GM18511 (cell line): ENCODE data around the gene ESD.
"Not testable (repeated sequence)": the region's sequence is repeated elsewhere in the genome, so short reads cannot be mapped to it uniquely, and the experiment has no call there.

Experiments used
- ATAC-seq: cut with Tn5 transposase; IDR thresholded peaks from one replicate; pipeline ENCODE4 v1.9.1; 2021; ENCODE audit warnings: mild to moderate bottlenecking, moderate library complexity; ENCODE audit not compliant: unreplicated experiment

ESD gene, protein sequence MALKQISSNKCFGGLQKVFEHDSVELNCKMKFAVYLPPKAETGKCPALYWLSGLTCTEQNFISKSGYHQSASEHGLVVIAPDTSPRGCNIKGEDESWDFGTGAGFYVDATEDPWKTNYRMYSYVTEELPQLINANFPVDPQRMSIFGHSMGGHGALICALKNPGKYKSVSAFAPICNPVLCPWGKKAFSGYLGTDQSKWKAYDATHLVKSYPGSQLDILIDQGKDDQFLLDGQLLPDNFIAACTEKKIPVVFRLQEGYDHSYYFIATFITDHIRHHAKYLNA

DNA sequence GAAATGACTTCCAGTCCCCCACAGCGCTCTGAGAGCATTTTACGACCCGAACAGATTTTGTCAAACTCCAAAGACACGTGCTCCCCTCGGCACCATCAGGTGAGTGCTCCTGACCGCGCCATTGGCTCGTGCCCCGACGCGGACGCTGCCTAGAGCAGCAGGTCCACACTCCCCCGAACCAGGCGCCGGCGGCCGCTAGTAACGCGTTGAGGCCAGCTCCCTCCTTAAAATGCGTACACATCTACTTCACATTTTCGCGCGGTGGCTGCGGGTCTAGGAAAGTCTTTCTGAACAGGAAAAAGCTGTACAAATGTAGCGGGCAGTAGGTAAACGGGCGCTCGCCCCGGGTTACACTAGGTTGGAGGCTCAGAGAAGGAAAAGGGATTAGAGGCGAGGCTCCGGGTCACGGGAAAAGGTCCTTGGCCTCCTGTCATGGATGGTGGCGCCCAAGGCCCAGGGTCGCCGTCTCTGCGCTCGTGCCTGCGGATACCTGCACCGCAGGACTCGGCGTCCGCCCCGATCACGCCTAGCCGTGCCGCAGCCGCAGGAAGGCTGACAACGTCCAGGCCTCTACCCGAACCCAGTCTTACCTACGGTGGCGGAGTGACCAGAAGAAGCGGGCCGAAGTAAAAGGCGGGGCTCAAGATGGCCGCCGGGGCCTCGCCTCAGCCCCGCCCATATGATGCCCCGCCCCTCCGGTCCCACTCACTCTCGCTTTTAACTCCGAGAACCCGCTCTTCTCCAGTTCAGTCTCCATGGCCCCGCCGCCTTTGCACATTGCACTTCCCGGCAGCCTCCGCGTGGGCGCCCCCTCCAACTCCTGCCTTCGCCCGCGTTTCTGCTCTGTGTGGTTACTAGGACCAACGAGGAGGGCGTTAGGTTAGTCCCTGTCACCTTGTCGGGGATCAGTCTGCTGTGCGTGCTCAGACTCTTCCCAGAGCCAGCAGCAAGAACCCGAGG is at the start of gene ESD:
Gene ESD (minus strand): TSS at position 647 of the 960 bp plus-strand sequence. CDS start 5,748 bp downstream, outside the sequence.
- ATAC-seq: peak; percentile 91

DNA sequence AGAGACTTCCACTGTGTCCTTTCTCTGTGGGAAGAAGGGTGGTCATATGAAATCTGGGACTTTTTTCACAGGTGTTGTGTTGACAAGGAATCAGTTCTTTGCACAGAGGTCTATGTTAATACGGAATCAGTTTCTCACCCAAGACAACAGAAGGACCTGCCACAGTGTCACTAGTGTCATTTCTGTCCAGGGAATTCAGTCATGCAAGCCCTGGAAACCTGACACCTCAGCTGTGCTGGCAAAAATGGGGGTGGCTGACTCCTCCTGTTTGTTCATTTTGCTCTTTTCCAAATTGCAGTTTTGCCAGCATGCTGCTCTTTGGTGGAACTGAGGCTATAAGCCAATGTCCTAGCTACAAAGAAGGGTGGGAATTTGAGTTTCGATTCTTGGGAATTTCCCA is 49.8 kb upstream of the ESD start:
- ATAC-seq: no peak

DNA sequence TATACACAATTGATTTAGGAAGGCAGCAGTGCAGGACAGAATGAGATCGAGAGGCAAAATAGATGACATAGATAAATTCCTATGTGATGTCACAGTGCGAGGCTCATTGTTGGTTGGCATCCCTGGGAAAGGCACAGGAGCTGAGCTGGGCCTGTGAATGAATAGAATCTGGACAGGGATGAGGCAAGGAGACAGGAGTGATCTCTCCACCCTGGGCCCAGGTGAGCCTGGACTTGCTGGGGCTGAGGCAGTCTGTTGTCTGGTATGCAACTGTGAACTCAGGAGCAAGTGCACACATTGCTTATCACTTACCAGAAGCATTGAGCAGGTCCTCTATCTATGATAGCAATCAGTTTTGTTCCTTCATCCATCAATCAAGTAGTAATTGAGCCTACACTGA is 48.2 kb upstream of the ESD start:
- no peak for ATAC-seq

DNA sequence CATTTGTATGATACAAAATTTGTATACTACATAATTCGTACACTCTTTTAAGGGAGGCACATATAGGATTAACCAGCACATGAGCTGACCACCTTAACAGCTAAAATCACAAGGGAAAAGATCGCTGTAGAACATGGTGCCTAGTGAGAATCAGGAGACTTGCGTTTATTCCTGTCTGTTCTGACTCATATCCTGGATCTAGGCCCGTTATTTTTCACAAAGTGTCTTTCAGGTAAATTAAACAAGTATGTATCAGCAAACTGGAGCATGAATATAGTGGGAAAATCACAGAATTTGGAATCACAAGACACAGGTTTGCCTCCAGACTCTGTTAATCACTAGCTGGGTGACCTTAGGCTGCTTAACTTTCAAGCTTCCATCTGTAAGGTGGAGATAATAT is 47.5 kb upstream of the ESD start:
- ATAC-seq: no peak

DNA sequence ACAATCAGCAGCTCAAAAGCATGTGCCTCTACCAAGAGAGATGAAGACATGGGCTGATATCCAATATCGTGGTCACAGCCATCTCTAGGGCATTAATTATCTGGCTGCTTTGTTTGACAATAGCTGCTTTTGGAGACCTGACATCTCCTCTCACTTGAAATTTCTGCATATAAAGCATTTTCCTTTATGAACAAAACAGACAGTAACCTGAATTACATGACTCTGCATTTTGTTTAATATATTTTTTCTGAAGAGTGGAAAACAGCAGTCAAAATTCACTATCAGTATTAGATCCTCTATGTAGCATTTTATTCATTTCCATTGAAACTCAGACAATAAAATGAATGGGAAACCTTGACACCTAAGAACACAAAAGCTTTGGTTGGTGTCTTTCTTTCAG is 42.4 kb upstream of the ESD start:
- no peak for ATAC-seq

DNA sequence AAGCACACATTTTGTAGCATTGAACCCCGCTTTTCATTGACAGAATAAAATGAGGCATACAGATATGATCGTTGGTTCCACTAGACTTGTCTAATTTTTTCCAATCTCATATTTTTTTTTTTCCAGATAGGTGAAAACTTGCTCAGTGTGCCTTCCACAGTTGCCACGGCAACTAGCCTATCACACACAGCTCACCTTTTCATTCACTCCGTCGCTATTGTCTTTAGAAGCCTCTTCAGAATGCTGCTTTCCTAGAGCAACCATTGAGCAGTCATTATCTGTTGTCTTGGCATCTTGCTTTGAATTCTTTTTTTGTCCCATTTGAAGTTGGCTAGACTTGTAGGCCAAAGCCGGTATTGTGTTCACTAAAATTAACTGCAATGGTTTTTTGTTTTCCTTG is 37.7 kb upstream of the ESD start:
- ATAC-seq: no peak

DNA sequence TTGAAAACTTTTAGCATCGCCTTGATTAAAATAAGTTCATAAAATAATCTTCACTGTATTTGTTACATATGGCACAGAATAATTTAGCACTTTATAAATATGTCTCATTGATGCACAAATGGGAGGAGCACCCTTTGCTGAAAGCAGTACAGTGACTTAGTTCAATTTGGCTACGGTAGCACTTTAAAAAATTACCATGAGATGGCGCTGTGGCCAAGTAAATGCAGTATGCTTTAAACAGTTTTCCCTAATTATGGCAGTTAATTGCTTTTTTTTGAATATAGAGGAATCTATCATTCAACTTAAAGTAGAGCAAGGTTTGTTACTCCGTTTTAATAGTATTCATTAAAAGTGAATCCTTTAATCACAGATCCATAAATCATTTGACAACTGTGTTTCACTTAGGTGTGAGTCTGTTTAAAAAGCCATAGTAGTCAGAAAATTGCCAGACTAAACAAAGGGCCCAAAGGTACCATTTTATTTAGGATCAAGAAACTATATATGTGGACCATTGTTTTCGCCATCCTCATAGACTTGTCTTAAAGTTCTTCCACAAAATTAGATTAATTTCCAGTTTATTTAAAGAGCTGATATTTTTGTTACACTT is 34.7 kb upstream of the ESD start:
- no peak for ATAC-seq

DNA sequence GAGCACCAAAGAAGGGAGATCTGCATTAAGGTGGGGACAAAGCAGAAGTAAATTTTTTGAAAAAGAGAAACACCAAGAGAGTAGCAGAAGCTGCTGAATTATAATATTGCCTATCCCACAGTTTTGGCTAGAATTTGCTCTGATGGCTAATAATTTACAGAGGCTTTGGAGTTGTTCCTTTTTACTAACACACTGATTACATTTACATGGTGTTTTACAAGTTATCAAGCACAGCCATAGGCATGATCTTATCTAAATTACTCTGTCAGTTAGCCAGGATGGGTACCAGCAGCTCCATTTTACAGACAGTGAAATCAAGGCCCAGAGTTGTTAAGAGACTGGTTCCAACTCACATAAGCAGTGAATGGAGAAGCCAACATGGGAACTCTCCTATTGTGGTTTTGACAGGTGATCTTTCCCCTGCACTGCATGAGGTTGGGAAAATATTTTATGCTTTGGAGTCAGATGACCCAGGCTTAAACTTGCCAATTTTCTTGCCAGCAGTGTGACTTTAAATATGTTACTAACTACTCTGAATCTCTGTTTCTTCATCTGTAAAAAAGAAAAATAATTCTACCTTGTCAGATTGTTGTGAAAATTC is 33.5 kb upstream of the ESD start:
- no peak for ATAC-seq

DNA sequence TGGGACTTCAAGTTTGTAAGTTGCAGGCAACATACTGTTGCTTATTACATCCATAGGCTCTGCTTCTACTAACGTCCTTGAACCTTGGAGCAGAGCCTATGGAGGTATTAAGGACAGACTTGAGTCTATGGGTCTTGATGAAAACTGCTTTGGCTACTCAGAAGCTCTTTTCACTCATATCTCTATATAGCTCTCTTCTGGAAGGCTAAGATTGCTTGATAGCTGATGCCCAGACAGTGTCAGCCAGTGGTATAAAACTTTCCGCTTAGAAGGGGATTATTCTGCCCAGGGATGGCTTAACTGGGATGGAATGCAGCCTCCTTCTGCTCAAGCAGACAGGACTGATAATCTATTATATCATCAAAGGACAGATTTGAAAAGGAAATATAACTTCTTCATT is 25.6 kb upstream of the ESD start:
- no peak for ATAC-seq

DNA sequence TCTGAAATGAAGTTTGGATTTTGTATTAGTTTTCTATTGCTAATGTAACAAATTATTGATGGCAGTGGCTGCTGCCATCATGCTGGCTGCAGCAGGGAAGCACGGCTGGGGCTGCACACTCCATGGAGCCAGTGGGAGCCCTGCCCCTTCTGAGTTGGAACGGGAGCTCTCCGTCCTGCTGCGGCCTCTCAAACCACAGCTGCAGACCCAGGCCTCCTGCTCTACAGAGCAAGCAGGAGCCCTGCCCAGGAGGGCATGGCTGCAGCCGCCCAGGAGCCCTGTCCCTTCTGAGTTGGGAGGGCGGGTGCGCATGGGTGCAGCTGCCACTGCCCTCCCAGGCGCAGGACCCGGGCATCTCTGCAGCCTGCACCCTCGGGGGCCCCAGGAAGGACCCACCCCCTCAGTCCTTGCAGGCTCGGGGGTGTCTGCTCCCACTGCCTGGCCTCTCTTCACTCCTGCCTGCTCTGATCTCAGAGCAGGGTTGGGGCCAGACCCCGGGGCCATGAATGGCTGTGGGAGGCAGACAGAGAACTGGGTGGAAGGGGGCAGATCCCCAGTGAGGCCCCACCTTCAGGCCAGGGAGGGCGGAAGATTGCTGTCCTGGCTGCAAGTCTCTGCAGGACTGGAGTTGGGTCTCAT is 21.0 kb upstream of the ESD start:
- ATAC-seq: no peak

DNA sequence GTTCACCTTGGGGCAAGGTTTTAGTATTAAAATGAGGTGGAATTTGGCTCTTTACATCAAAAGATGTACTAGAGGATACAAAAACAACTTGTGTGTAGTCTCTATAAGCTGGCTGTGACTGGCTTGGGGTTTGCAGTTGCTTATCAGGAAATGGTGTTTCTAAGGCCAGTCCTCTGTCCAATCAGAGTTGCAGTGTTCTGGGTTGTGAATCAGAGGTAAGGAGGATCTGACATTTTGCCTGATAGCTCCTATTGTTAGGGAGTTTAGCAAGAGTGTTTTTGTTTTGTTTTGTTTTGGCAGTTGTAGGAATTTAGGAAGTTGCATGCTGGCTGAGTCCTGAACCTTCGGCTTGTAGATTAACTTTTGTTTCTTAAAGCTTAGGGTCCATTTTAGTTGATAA is 20.1 kb upstream of the ESD start:
- no peak for ATAC-seq

DNA sequence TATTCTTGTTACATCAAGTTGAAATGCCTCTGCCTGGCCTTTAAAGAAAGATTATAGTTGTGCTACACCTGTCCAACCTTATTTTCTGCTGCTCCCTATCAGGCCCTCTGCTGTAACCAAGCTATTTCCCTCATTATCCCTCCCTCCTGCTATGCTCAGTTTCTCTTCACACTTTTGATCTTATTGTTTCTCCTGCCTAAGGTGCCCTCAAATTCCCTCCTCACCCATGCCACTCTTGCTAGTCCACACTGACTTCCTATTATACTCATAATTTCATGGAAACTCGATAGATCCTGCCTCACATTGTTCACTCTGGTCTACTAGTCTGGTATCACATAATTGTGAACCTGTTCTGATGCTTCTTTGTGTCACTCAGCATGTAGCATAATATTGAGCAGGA is 19.4 kb upstream of the ESD start:
- ATAC-seq: no peak

DNA sequence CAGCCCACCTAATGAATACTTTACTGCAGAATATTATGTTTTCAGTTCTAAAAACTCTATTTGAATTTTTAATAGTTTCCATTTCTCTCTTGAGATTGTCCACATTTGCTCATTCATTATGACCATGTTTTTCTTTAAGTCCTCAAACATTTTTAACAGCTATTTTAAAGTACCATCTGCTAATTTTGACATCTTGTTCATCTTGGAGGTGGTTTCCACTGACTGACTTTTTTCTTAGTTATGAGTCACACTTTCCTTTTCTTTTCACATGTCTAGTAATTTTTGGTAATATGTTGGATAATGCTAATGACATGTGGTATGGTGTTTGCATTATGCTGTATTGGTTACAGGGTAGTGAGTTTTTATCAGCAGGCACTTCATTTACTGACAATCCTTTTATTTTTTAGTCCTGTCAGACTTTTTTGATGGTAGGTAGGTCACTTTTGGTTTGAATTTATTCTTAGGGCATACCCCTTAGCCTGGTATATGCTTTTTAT is 15.4 kb upstream of the ESD start:
- no peak for ATAC-seq

DNA sequence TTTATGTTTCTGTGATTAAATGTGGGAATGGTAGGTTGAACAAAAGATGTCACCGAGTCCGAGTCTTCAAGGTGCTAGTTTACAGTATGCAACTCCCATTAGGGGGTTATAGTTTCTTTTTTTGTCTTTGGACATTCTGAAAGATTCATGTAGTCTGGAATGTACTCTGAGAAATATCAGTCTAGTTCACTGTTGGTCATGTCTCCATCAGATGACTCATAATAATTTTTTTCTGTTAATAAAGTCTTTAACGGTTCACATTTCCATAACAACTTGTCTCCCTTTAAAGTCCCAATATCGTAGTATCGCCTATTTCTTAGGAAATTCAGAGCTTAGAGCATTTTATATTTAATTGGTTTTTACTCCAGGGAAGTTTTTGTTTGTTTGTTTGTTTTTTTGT is 13.5 kb upstream of the ESD start:
- ATAC-seq: no peak

DNA sequence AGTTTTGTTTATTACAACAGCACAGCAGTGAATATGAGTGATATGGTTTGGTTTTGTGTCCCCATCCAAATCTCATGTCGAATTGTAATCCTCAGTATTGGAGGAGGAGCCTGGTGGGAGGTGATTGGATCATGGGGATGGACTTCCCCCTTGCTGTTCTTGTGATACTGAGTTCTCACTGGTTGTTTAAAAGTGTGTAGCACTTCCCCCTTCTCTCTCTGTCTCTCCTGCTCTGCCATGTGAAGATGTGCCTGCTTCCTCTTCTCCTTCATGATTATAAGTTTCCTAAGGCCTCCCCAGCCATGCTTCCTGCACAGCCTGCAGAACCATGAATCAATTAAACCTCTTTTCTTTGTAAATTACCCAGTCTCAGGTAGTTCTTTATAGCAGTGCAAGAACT is 8.0 kb upstream of the ESD start:
- ATAC-seq: not testable (repeated sequence)

DNA sequence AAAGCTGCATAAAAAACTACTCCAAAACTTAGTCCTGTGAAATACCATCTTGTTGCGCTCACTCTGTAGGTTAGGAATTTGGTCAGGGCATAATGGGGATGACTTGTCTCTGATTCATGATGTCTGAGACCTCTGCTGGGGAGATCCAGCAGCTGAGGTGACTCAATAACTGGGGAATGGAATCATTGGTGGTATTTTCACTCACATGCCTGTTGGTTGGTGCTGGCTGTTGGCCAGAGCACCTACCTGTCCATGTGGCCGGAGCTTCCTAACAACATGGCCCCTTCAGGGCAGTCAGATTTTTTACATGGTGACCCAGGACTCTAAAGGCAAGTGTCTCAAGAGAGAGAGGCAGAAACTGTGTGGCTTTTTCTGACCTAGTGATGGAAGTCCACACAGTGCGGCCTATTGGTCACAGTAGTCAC is 7.4 kb upstream of the ESD start:
- ATAC-seq: no peak

DNA sequence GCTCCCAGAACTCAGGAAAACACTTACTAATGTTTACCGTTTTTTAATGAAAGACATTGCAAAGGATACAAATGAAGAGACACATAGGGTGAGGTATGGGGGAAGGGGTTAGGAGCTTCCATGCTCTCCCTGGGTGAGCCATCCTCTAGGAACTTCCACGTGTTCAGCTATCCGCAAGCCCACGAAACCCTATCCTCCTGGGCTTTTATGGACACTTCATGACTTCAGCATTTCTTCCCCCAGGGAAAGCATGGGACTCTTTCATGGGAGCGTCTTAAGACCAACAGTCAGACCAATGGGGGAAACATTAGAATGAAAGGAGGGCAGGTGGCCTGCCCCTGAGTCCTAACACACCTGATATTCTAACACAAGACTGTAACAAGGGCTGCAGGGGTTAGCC is 6.6 kb upstream of the ESD start:
- ATAC-seq: no peak

DNA sequence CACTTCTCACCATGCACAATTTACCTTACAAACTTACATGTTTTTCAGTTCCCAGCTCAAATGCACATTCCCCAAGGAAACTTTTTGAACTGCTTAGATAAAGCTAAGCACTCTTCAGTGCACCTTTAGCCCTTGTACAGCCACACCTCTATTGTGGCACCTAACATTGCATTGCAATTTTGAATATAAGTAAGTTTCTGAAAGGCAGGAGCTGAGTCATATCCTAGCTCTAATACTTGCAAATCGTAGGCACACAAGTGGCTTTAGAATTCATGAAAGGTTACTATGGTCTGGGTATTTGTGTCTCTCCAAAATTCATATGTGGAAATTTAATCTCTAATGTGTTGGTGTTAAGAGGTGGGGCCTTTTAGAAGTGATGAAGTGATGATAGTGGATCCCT is 4.9 kb upstream of the ESD start:
- ATAC-seq: no peak

DNA sequence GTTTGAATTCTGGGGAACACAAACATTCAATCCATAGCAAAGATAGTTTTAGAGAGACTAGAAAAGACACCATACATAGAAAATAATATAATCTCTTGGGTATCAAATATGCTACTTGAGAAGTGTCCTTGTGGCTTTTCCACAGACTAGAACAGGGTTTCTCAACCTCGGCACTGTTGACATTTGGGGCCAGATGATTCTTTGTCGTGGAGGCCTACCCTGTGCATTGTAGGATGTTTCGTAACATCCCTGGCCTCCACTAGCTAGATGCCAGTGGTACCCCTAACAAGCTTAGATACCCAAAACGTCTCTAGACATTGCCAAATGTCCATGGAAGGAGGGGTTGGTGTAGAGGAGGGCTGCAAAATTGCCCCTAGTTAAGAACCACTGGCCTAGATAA is 2.2 kb upstream of the ESD start:
- ATAC-seq: no peak

DNA sequence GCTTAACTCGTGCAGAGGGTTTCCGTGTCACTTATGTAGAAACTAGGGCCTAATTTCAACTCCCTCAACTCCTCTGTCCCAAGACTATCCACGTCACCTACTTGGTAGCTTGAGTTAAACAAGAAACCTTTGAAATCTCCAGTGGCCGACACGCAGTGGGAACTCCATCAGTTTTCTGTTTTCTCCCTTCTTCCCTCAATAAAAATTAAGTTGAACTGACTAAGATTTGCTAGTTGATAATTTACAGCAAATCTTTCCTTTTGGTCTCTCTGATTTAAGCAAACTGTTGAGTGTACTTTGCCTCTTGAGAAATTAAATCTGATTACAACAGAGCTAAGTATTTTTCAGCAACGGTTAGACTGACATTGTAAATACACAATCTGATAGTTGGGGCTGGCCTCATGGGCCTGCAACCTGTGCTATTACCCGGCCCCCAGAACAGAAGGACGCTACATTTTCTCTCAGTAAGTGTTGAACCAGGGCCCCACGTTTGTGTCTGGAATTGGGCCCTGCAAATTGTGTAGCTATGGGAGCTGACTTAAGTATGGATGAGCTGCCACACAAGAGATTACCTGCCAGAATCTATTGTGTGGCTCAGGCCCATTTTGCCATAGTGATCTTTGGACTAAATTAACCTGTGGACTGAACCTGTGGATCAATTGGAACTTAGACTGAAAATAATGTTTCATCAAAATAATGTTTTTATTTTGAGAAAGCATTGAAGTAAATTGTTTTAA is 708 bp upstream of the ESD start:
- no peak for ATAC-seq
